Activated CD4-positive, alpha-beta T cell treated with anti-CD3 and anti-CD28 coated beads, Interleukin-2, amount 10 ng/mL, durations not matched to agents 7 days and 5 days (primary cell): Measurements from ENCODE around the gene ARID5B. TPM values are rescaled to one million over a fixed set of nuclear protein-coding genes. Genes with fewer than 3 reads are reported as not detected.
A peak's percentile ranks its signal among the peaks of the same experiment; 100 is the strongest.

ENCODE experiments used
- CTCF ChIA-PET: fragments of 350-600 bp; sonication (Branson Sonifier 250); formaldehyde crosslinking; loops from one replicate; lab custom pipeline; 2021; ENCODE audit warnings: antibody characterized with exemption; lab: Charles Lee
- POLR2A ChIA-PET: fragments of 350-600 bp; sonication (Branson Sonifier 250); formaldehyde crosslinking; loops from one replicate; lab custom pipeline; 2021; ENCODE audit warnings: antibody characterized with exemption; lab: Charles Lee
- DNase-seq: peaks from one replicate; pipeline ENCODE4 v3.0.0-alpha.2; 2020
- H3K27ac Mint-ChIP-seq: one replicate; pipeline ENCODE4 v1.8.0; 2021; ENCODE audit warnings: mild to moderate bottlenecking, moderate library complexity, mixed read lengths
- H3K27me3 Mint-ChIP-seq: one replicate; pipeline ENCODE4 v1.8.0; 2021; ENCODE audit warnings: mixed read lengths
- H3K36me3 Mint-ChIP-seq: one replicate; pipeline ENCODE4 v1.8.0; 2021; ENCODE audit warnings: low read depth, mixed read lengths
- H3K4me1 Mint-ChIP-seq: one replicate; pipeline ENCODE4 v1.8.0; 2021; ENCODE audit warnings: mixed read lengths
- H3K4me3 Mint-ChIP-seq: one replicate; pipeline ENCODE4 v1.8.0; 2021; ENCODE audit warnings: mild to moderate bottlenecking, moderate library complexity, mixed read lengths
- H3K9me3 Mint-ChIP-seq: one replicate; pipeline ENCODE4 v1.8.0; 2021; ENCODE audit warnings: mixed read lengths
- total RNA-seq, 2 experiments: library from RNA; stranded (reverse); gene quantifications; one replicate each; pipeline ENCODE4 v1.2.3, GENCODE V29; 2021

ARID5B gene
- total RNA-seq, 2 experiments from 2014 or later, result 41.2 to 42.9 TPM

- peak overlapping the region; percentile 97 for H3K4me3 Mint-ChIP-seq
- CTCF ChIA-PET, result interaction anchor here (0.7 to 2.2 kb wide), 14 partner anchors 9 to 343 kb away, joined by 3 to 9 read pairs (median 4); no protein-coding TSS in a partner anchor
- POLR2A ChIA-PET, result interaction anchor here (0.6 to 4.9 kb wide), 7 partner anchors 41 to 190 kb away, joined by 3 to 26 read pairs (median 4); no protein-coding TSS in a partner anchor
- H3K9me3 Mint-ChIP-seq, result no peaks in the 10 kb centered on the region
- H3K27ac Mint-ChIP-seq, result peak overlapping the region; percentile 100
- DNase-seq, result no peak
- peaks cover 16% of the 10 kb centered on the region for H3K36me3 Mint-ChIP-seq
- H3K27me3 Mint-ChIP-seq, result no peaks in the 10 kb centered on the region
- peaks cover 50% of the 10 kb centered on the region for H3K4me1 Mint-ChIP-seq
Observed at GRCh38 chr10:61901829-61902444, 438 bp downstream of the ARID5B start.

GRCh38 chr10:61902445-61903220 lies 1.1 kb downstream of the ARID5B start:
- Mint-ChIP-seq H3K4me3 (peak overlapping the region; percentile 97), H3K4me1 (peaks cover 49% of the 10 kb centered on the region), H3K27me3 (no peaks in the 10 kb centered on the region), H3K36me3 (peaks cover 17% of the 10 kb centered on the region), H3K27ac (peak overlapping the region; percentile 100), H3K9me3 (no peaks in the 10 kb centered on the region)
- POLR2A ChIA-PET, result interaction anchor here (0.6 to 4.9 kb wide), 6 partner anchors 41 to 189 kb away, joined by 3 to 26 read pairs (median 4); no protein-coding TSS in a partner anchor
- CTCF ChIA-PET, result interaction anchor here (0.7 to 2.2 kb wide), 13 partner anchors 9 to 342 kb away, joined by 3 to 9 read pairs (median 3); no protein-coding TSS in a partner anchor
- peak; percentile 65 for DNase-seq

DNA sequence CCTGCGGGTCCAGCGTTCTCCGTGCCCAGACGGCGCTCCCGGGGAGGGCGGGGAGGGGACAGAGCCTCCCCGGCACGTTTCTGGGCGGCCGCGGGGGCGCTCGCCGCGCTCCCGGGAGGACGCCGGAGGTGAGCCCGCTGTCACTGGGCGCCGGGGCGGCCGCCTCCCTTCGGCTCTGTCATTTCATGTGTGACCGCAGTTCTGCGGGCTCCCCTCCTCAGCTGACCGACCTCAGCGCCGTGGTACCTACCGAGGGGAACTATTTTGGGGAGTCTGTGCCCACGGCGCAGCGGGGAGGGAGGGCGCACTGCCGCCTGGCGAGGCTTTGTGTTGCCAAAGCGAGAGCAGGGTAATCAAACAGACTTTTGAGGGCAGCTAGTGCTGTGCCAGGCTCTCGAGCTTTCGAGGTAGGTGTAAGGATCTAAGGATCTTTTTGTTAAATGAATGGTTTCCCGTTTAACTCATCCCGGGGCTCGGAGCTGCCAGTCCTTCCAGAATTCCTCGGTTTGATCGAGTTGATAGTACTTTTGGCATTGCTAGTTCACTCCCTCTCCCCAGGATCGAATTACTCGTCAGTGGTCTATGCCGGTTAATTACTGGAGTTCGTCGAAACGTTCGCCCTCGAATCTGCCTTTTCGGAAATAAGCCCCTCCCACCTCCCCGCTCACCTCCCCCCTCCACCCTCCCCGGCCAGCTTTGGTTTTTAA lies 1.9 kb downstream of the ARID5B start:
- Mint-ChIP-seq H3K27me3 (no peaks in the 10 kb centered on the region), H3K36me3 (peaks cover 23% of the 10 kb centered on the region), H3K4me1 (peaks cover 45% of the 10 kb centered on the region), H3K9me3 (no peaks in the 10 kb centered on the region), H3K27ac (peak overlapping the region; percentile 100), H3K4me3 (peak overlapping the region; percentile 97)
- CTCF ChIA-PET, result interaction anchor here (0.7 to 2.2 kb wide), 8 partner anchors 15 to 611 kb away, joined by 3 to 9 read pairs (median 4); no protein-coding TSS in a partner anchor
- POLR2A ChIA-PET, result interaction anchor here (4.9 kb wide), 1 partner anchor 146 kb away, joined by 26 read pairs; no protein-coding TSS in a partner anchor
- peak; percentile 73 for DNase-seq

DNA sequence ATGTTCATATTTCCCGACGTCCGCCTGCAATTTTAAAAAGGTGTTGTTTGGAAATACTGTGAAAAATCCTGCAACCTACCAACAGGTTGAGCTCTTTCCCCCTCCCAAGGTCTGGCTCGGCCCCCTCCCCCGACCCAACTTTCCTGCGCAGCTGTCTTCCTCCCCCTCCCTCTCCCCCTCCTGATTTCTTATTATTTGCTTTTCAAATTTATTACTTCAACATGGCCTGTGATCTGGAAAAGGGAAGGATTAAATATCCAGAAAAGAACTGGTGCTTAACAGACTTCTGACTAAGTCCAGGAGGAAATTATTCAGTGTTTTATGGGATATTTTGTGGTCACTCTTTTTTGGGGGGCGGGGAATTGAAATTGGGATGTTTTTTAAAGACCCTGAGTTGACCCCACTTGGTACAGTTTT lies 2.4 kb downstream of the ARID5B start:
- Mint-ChIP-seq H3K27ac (peak overlapping the region; percentile 100), H3K36me3 (peaks cover 26% of the 10 kb centered on the region), H3K27me3 (no peaks in the 10 kb centered on the region), H3K9me3 (no peaks in the 10 kb centered on the region), H3K4me3 (peak overlapping the region; percentile 97), H3K4me1 (peaks cover 43% of the 10 kb centered on the region)
- no peak for DNase-seq
- ChIA-PET POLR2A (interaction anchor here (0.6 to 4.9 kb wide), 2 partner anchors 13 to 145 kb away, joined by 3 to 26 read pairs; no protein-coding TSS in a partner anchor), CTCF (interaction anchor here (0.7 to 2.2 kb wide), 7 partner anchors 15 to 611 kb away, joined by 3 to 9 read pairs (median 4); no protein-coding TSS in a partner anchor)

DNA sequence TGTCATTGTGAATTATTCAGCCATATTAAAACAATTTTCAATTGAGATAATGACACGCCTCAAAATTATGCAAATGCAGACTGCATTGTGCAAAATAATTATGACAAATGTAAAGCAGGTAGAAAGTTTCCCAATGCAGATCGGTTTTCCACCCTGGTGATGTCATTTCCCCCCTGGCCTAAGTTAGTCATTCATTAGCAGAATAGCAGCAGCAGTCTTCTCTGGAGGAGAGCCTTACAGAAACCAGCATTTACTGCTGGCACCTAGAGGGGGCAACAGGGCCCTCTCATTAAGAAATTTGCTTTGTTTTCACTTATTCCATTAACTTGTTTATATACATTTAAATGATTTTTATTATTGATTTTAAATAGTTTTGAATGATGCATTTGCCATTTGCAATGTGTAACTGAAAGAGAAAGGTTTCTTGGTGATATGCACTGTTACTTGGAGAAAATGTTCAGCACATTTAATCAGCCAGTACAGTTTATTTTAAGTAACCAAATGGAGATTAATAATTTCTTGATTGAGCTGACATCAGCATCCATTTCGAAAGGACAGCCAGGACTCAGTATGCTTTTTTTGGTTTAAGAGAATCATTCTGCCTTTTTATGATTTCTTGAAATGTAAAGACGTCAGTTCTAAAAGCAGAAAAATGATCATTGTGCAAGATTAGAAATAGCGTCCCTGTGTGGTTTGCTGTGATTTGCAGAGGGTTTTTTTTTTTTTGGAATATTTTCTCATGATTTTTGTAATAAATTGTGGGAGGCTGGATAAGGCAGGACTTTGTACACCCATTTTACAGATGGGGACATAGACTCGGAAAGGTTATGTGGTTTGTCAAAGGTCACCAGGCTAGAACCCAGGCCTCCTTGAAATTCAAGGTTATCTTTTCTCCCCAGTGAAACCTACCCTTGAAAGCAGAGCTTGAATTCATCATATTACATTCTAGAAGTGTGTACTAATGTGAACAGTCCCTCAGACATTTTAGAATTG lies 3.5 kb downstream of the ARID5B start:
- Mint-ChIP-seq H3K27me3 (no peaks in the 10 kb centered on the region), H3K9me3 (no peaks in the 10 kb centered on the region), H3K4me3 (peak overlapping the region; percentile 97), H3K36me3 (peaks cover 34% of the 10 kb centered on the region), H3K4me1 (peaks cover 43% of the 10 kb centered on the region), H3K27ac (peak overlapping the region; percentile 100)
- peak; percentile 36 for DNase-seq
- ChIA-PET CTCF (interaction anchor here (0.6 to 2.2 kb wide), 5 partner anchors 8 to 344 kb away, joined by 3 to 7 read pairs (median 3); no protein-coding TSS in a partner anchor), POLR2A (no interaction called here)

GRCh38 chr10:61905837-61906561 lies 4.5 kb downstream of the ARID5B start:
- no peak overlapping the region for H3K4me3 Mint-ChIP-seq
- H3K9me3 Mint-ChIP-seq, result no peaks in the 10 kb centered on the region
- H3K4me1 Mint-ChIP-seq, result peaks cover 50% of the 10 kb centered on the region
- ChIA-PET CTCF (interaction anchor here (0.5 to 2.2 kb wide), 9 partner anchors 9 to 339 kb away, joined by 3 to 7 read pairs (median 3); no protein-coding TSS in a partner anchor), POLR2A (no interaction called here)
- H3K36me3 Mint-ChIP-seq, result peaks cover 42% of the 10 kb centered on the region
- DNase-seq, result no peak
- no peak overlapping the region for H3K27ac Mint-ChIP-seq
- no peaks in the 10 kb centered on the region for H3K27me3 Mint-ChIP-seq

DNA sequence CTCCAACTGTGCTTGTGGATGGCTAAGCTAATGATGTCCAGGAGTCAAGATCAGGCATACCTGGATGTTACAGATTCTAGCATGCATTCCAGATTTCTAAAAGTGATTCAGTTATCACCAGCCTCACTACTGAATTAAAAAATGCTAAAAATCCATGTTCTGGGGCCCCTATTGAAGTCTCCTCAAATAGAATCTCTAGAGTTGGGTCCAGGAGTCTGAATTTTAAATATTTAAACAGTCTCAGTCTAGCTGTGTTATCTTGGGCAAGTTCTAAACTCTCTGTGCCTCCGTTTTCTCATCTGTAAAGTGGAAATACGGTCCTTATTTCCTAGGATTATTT lies 5.0 kb downstream of the ARID5B start:
- CTCF ChIA-PET, result interaction anchor here (0.9 to 2.2 kb wide), 7 partner anchors 9 to 339 kb away, joined by 3 to 7 read pairs (median 3); no protein-coding TSS in a partner anchor
- DNase-seq, result no peak
- Mint-ChIP-seq H3K9me3 (no peaks in the 10 kb centered on the region), H3K27ac (no peak overlapping the region), H3K36me3 (peaks cover 44% of the 10 kb centered on the region), H3K27me3 (no peaks in the 10 kb centered on the region), H3K4me1 (peaks cover 54% of the 10 kb centered on the region), H3K4me3 (no peak overlapping the region)
- POLR2A ChIA-PET, result interaction anchor here (0.6 kb wide), 1 partner anchor 116 kb away, joined by 7 read pairs; no protein-coding TSS in a partner anchor

DNA sequence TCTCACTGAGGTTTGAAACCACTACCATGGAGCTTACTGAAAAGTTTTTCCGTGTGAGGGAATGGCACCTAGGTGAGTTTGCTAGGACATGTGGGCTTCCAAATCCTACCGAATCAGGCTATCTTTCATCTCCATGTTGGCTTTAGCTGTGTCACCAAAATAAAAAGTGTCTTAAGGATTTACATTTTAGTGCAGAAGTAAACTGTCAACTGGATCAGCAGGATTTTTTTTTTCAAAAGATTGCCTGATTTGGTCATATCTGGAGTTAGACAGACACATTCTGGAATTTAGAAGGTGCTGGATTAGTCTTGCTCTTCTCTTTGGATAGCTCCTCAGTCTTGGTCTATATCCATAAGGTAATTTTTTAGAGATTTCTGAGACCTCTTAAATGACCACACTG lies 5.5 kb downstream of the ARID5B start:
- H3K4me3 Mint-ChIP-seq, result no peak overlapping the region
- no peaks in the 10 kb centered on the region for H3K27me3 Mint-ChIP-seq
- ChIA-PET POLR2A (interaction anchor here (0.6 kb wide), 1 partner anchor 116 kb away, joined by 7 read pairs; no protein-coding TSS in a partner anchor), CTCF (interaction anchor here (0.7 to 2.2 kb wide), 4 partner anchors 10 to 119 kb away, joined by 3 to 7 read pairs (median 3); no protein-coding TSS in a partner anchor)
- H3K36me3 Mint-ChIP-seq, result peaks cover 43% of the 10 kb centered on the region
- no peak for DNase-seq
- no peaks in the 10 kb centered on the region for H3K9me3 Mint-ChIP-seq
- peaks cover 58% of the 10 kb centered on the region for H3K4me1 Mint-ChIP-seq
- no peak overlapping the region for H3K27ac Mint-ChIP-seq

- peaks cover 40% of the 10 kb centered on the region for H3K36me3 Mint-ChIP-seq
- CTCF ChIA-PET, result interaction anchor here (0.7 kb wide), 1 partner anchor 119 kb away, joined by 3 read pairs; no protein-coding TSS in a partner anchor
- no peak for DNase-seq
- no peaks in the 10 kb centered on the region for H3K27me3 Mint-ChIP-seq
- peaks cover 61% of the 10 kb centered on the region for H3K4me1 Mint-ChIP-seq
- POLR2A ChIA-PET, result no interaction called here
- no peak overlapping the region for H3K4me3 Mint-ChIP-seq
- H3K9me3 Mint-ChIP-seq, result no peaks in the 10 kb centered on the region
- H3K27ac Mint-ChIP-seq, result no peak overlapping the region
Observed at GRCh38 chr10:61907587-61907986, 6.1 kb downstream of the ARID5B start.

- Mint-ChIP-seq H3K27ac (no peak overlapping the region), H3K9me3 (no peaks in the 10 kb centered on the region), H3K4me1 (peaks cover 65% of the 10 kb centered on the region), H3K36me3 (peaks cover 56% of the 10 kb centered on the region), H3K27me3 (no peaks in the 10 kb centered on the region), H3K4me3 (no peak overlapping the region)
- CTCF ChIA-PET, result no interaction called here
- DNase-seq, result no peak
- POLR2A ChIA-PET, result no interaction called here
Observed at GRCh38 chr10:61910226-61910805, 8.8 kb downstream of the ARID5B start.
